SK-MEL-5 (cell line): Measurements from ENCODE around the gene UNC13D. TPM values are rescaled to one million over a fixed set of nuclear protein-coding genes. Genes with fewer than 3 reads are reported as not detected.
"Not testable (repeated sequence)": the region's sequence is repeated elsewhere in the genome, so short reads cannot be mapped to it uniquely, and the experiment has no call there.

Experiments
- DNase-seq: peaks from one replicate; pipeline ENCODE4 v3.0.0-alpha.2; 2016; ENCODE audit warnings: low read depth, low spot score
- in situ Hi-C: cut with HindIII; loops from 2 replicates; pipeline ENCODE4 v1.10.0; 2016; ENCODE audit warnings: low sequenced_read_pairs, high pct_unique_total_duplicates, low pct_unique_long_range_greater_than_20kb
- total RNA-seq: library from RNA; depleted of rRNA; stranded (reverse); fragments of >200 nt; shearing (Covaris generic); gene quantifications from 2 replicates; pipeline ENCODE4 v1.2.3, GENCODE V29; 2014

Gene UNC13D
- total RNA-seq, 1 experiment from 2014 or later, result 1.8 TPM

GRCh38 chr17:75856062-75856756 is 12.0 kb upstream of the UNC13D start:
- peak; percentile 64 for DNase-seq
- in situ Hi-C loops, result no loop called here

- peak; percentile 100 for DNase-seq
- in situ Hi-C loops, result no loop called here
These were observed 11.3 kb upstream of the UNC13D start, which contains the start of gene WBP2 for GRCh38 chr17:75855310-75856061. Gene WBP2 (minus strand): TSS chr17:75855335. CDS start chr17:75855297, 38 bp downstream.

GRCh38 chr17:75854881-75855309 is 10.7 kb upstream of the UNC13D start:
- no peak for DNase-seq

GRCh38 chr17:75854101-75854748 is 10.0 kb upstream of the UNC13D start:
- in situ Hi-C loops, result no loop called here
- peak; percentile 56 for DNase-seq

More at GRCh38 chr17:75854881-75855309, 10.7 kb upstream of the UNC13D start:
- in situ Hi-C loops, result no loop called here

DNA sequence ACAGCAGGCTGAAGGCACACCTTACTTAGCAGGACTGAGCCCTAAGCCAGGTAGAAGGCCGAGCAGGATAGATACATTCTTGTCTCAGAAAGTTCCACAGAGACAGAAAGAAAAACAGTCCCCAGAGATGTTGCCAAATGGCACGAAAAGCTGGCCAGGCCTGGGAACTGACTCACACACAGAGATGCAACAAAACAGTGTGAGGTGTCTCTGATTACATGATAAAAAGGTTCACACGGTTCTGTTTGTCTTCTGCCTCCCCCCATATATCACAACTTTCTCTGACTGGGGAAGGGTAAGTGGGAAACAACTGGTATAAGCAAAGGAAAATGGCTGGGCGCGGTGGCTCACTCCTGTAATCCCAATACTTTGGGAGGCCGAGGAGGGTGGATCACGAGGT is 9.2 kb upstream of the UNC13D start:
- no peak for DNase-seq
- in situ Hi-C loops, result no loop called here

DNA sequence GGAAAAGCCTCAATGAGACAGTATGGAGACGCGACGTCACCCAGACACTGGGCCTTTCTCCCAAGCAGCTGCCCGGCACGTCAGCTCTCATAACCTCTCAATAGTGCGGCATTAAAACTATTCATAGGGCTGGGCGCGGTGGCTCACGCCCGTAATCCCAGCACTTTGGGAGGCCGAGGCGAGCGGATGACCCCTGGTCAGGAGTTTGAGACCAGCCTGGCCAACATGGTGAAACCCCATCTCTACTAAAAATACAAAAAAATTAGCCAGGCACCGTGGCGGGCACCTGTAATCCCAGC is 7.4 kb upstream of the UNC13D start:
- in situ Hi-C loops, DNase-seq: not testable (repeated sequence)

- peak; percentile 42 for DNase-seq
- in situ Hi-C loops, result no loop called here
These were observed 6.9 kb upstream of the UNC13D start for GRCh38 chr17:75850928-75851692.

GRCh38 chr17:75849724-75850123 is 5.5 kb upstream of the UNC13D start:
- DNase-seq, result no peak
- in situ Hi-C loops, result no loop called here

GRCh38 chr17:75849279-75849646 is 5.1 kb upstream of the UNC13D start:
- DNase-seq, result no peak
- in situ Hi-C loops, result no loop called here

GRCh38 chr17:75848523-75849278 is 4.5 kb upstream of the UNC13D start:
- peak; percentile 83 for DNase-seq
- in situ Hi-C loops, result no loop called here

DNA sequence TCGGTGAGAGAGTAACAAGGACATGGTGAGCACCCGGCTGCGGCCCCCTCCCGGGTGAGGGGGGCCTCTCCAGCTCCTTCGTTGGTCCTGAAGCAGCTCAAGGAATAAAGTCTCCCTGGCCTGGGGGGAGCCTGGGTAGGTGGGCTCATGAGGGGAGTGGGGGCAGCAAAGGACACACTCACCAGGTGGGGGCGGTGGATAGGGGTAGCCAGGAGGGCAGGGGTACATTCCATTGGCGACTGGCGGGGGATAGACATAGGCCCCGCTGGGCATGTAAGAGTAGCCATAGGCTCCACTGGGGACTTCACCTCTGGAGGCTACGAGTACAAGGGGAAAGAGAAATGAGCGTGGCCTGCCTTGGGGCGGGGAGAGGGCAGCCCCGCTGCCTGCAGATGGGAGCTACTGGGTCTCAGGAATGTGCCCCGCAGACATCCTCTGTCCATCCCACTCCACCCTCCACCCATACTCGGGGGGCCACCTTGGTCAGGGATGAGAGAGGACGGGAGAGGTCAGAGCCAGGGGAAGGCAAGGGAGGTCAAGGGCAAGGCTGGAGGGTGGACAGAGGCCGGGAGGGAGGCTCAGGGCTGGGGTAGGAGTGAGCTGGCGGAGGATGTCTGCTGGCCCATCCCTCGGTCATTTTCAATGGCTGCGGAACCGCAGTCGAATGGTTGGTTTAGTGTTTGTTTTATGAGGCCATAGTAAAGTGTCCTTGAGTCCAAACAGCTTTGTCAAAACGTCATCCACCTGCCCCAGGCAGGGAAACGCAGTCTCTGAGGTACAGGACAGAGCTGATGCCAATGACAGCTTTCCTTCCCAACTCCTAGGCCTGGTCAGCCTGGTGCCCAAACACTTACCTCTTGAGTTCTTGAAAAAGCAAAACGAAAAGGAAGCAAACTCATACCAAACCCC is 3.7 kb upstream of the UNC13D start:
- no peak for DNase-seq
- in situ Hi-C loops, result no loop called here

DNA sequence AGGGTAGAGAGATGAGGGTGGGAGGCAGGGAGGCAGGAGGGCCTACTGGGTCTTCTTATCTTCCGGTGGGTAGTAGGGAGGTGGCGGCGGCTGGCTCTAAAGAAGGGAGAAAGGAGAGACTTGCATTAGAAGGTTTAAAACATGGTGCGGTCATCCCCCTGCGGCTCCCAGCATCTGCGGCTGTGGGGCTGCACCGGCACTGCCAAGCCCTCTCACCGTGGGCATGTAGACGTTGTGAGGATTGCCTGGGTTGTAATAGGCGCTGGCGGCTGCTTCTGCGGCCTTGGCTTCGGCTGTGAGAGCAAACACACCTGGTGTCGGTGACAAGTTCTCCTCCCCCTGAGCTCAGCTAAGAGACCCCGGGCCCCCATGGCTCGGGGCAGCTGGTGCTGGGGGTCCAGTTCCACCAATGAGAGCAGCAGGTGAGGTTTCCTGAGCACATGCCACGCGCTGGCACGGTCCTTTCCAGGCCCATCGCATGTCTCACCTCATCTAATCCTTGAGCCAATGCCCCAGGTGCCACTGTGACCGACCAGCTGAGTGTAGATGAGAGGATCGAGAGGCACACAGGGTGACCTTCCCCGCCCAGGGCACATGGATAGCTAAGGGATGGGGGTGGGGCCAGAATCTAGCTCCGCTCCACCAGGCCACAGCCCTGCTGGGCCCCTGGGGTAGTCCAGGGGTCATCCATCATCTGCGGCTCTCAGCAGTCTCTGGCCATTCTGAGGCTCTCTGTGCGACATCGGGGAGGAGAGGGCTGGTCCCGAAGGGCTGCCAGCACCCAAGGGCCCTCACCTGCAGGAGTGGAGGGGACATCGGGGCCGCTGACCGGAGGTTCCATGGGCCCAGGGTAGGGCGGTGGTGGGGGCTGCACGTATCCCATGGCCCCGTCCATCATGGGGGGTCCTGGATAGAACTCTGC is 2.7 kb upstream of the UNC13D start:
- no peak for DNase-seq
- in situ Hi-C loops, result no loop called here

GRCh38 chr17:75845933-75846691 is 1.9 kb upstream of the UNC13D start:
- in situ Hi-C loops, result no loop called here
- DNase-seq, result no peak

- in situ Hi-C loops, result no loop called here
- DNase-seq, result peak; percentile 82
These were observed 981 bp upstream of the UNC13D start for GRCh38 chr17:75845058-75845711.
